Karpas-422 (cell line): Measurements from ENCODE around the gene BTG2. TPM values are rescaled to one million over a fixed set of nuclear protein-coding genes. Genes with fewer than 3 reads are reported as not detected.

Experiments used
- DNase-seq: peaks from one replicate; pipeline ENCODE4 v3.0.0-alpha.2; 2015
- H2AFZ ChIP-seq: fragments of 200-600 bp; sonication (generic); 2 replicates; pipeline ENCODE4 v1.6.1; 2014; ENCODE audit warnings: antibody characterized with exemption, low read length, mixed read lengths
- H3K27ac ChIP-seq: fragments of 200-600 bp; sonication (generic); 2 replicates; pipeline ENCODE4 v1.5.1; 2014; ENCODE audit warnings: mild to moderate bottlenecking, low read length, moderate library complexity
- H3K27me3 ChIP-seq: fragments of 200-600 bp; sonication (generic); 2 replicates; pipeline ENCODE4 v1.6.1; 2014; ENCODE audit warnings: low read length, mixed read lengths
- H3K36me3 ChIP-seq: fragments of 200-600 bp; sonication (generic); 2 replicates; pipeline ENCODE4 v1.6.1; 2014; ENCODE audit warnings: low read length, mixed read lengths; ENCODE audit not compliant: insufficient read depth
- H3K4me1 ChIP-seq: fragments of 200-600 bp; sonication (generic); 2 replicates; pipeline ENCODE4 v1.6.1; 2014; ENCODE audit warnings: mild to moderate bottlenecking, low read length, mixed read lengths
- H3K4me2 ChIP-seq: fragments of 200-600 bp; sonication (generic); 2 replicates; pipeline ENCODE4 v1.6.1; 2014; ENCODE audit warnings: low read length, low read depth, mild to moderate bottlenecking; ENCODE audit not compliant: poor library complexity, severe bottlenecking
- H3K4me3 ChIP-seq: fragments of 200-600 bp; sonication (generic); 2 replicates; pipeline ENCODE4 v1.5.1; 2014; ENCODE audit warnings: mild to moderate bottlenecking, antibody characterized with exemption, low read length, mixed read lengths
- H3K79me2 ChIP-seq: fragments of 200-600 bp; sonication (generic); 2 replicates; pipeline ENCODE4 v1.6.1; 2014; ENCODE audit warnings: mild to moderate bottlenecking, low read length, mixed read lengths
- H3K9ac ChIP-seq: fragments of 200-600 bp; sonication (generic); 2 replicates; pipeline ENCODE4 v1.6.0; 2014; ENCODE audit warnings: low read length
- H3K9me2 ChIP-seq: fragments of 200-600 bp; sonication (generic), shearing (Covaris generic); replicated peaks from 2 replicates; pipeline ENCODE4 v1.6.0; 2014; ENCODE audit warnings: mild to moderate bottlenecking, low read length, moderate library complexity; ENCODE audit not compliant: insufficient read depth
- H3K9me3 ChIP-seq: fragments of 300-700, 200-600 bp; sonication (generic); 2 replicates; pipeline ENCODE4 v1.6.1; 2014; ENCODE audit warnings: low read length, mixed read lengths
- H4K20me1 ChIP-seq: fragments of 200-600 bp; sonication (generic); 2 replicates; pipeline ENCODE4 v1.6.1; 2014; ENCODE audit warnings: mild to moderate bottlenecking, antibody characterized with exemption, low read length, low read depth; ENCODE audit not compliant: insufficient read depth
- total RNA-seq: library from RNA; depleted of rRNA; stranded (reverse); fragments of >200 nt; shearing (Covaris generic); gene quantifications from 2 replicates; pipeline ENCODE4 v1.2.3, GENCODE V29; 2014; ENCODE audit warnings: low replicate concordance

The BTG2 gene
- total RNA-seq, 1 experiment from 2014 or later: 258 TPM

- Histone ChIP-seq H2AFZ (no peak overlapping the region), H3K4me2 (no peak overlapping the region), H3K4me1 (peaks cover 12% of the 10 kb centered on the region), H4K20me1 (no peaks in the 10 kb centered on the region), H3K4me3 (no peak overlapping the region), H3K27me3 (no peaks in the 10 kb centered on the region), H3K9me3 (no peaks in the 10 kb centered on the region), H3K36me3 (no peaks in the 10 kb centered on the region), H3K27ac (no peak overlapping the region), H3K79me2 (no peaks in the 10 kb centered on the region), H3K9ac (no peak overlapping the region), H3K9me2 (no peaks in the 10 kb centered on the region)
- no peak for DNase-seq
These were observed 38.8 kb downstream of the BTG2 start for GRCh38 chr1:203343956-203344754.

GRCh38 chr1:203346060-203346768 lies 40.9 kb downstream of the BTG2 start:
- no peak overlapping the region for H3K4me2 ChIP-seq
- H3K27ac ChIP-seq: no peak overlapping the region
- H3K79me2 ChIP-seq: no peaks in the 10 kb centered on the region
- H3K27me3 ChIP-seq: no peaks in the 10 kb centered on the region
- H3K4me1 ChIP-seq: peaks cover 18% of the 10 kb centered on the region
- H3K9me2 ChIP-seq: no peaks in the 10 kb centered on the region
- H4K20me1 ChIP-seq: no peaks in the 10 kb centered on the region
- H2AFZ ChIP-seq: no peak overlapping the region
- H3K36me3 ChIP-seq: no peaks in the 10 kb centered on the region
- H3K9me3 ChIP-seq: no peaks in the 10 kb centered on the region
- no peak overlapping the region for H3K4me3 ChIP-seq
- no peak overlapping the region for H3K9ac ChIP-seq
- DNase-seq: peak; percentile 60

GRCh38 chr1:203346769-203347102 lies 41.4 kb downstream of the BTG2 start:
- H3K27me3 ChIP-seq: no peaks in the 10 kb centered on the region
- no peaks in the 10 kb centered on the region for H3K9me2 ChIP-seq
- H3K4me2 ChIP-seq: no peak overlapping the region
- no peak overlapping the region for H3K9ac ChIP-seq
- H2AFZ ChIP-seq: no peak overlapping the region
- H3K4me3 ChIP-seq: no peak overlapping the region
- DNase-seq: no peak
- no peaks in the 10 kb centered on the region for H3K36me3 ChIP-seq
- no peaks in the 10 kb centered on the region for H3K79me2 ChIP-seq
- H4K20me1 ChIP-seq: no peaks in the 10 kb centered on the region
- H3K9me3 ChIP-seq: no peaks in the 10 kb centered on the region
- H3K27ac ChIP-seq: no peak overlapping the region
- H3K4me1 ChIP-seq: peaks cover 23% of the 10 kb centered on the region

GRCh38 chr1:203349166-203349565 lies 43.8 kb downstream of the BTG2 start:
- Histone ChIP-seq H3K36me3 (no peaks in the 10 kb centered on the region), H3K4me2 (no peak overlapping the region), H3K27ac (no peak overlapping the region), H2AFZ (no peak overlapping the region), H3K79me2 (no peaks in the 10 kb centered on the region), H3K9me2 (no peaks in the 10 kb centered on the region), H3K9ac (no peak overlapping the region), H4K20me1 (no peaks in the 10 kb centered on the region), H3K9me3 (no peaks in the 10 kb centered on the region), H3K4me3 (no peak overlapping the region), H3K4me1 (peaks cover 22% of the 10 kb centered on the region), H3K27me3 (no peaks in the 10 kb centered on the region)
- DNase-seq: no peak

GRCh38 chr1:203349773-203350524 lies 44.6 kb downstream of the BTG2 start:
- no peak for DNase-seq
- Histone ChIP-seq H3K9me3 (no peaks in the 10 kb centered on the region), H3K9ac (no peak overlapping the region), H3K79me2 (no peaks in the 10 kb centered on the region), H4K20me1 (no peaks in the 10 kb centered on the region), H3K27me3 (no peaks in the 10 kb centered on the region), H3K9me2 (no peaks in the 10 kb centered on the region), H3K36me3 (no peaks in the 10 kb centered on the region), H3K4me1 (peaks cover 19% of the 10 kb centered on the region), H2AFZ (no peak overlapping the region), H3K4me3 (no peak overlapping the region), H3K4me2 (peak overlapping the region; percentile 75), H3K27ac (no peak overlapping the region)

- H3K9ac ChIP-seq: peak within 1 kb of the TSS; percentile 54
- H3K27ac ChIP-seq: no peak within 1 kb of the TSS
- peak within 1 kb of the TSS; percentile 99 for H2AFZ ChIP-seq
- no peaks in the 10 kb centered on the region for H3K27me3 ChIP-seq
- H3K9me2 ChIP-seq: no peaks in the 10 kb centered on the region
- peaks cover 19% of the 10 kb centered on the region for H3K4me1 ChIP-seq
- H3K36me3 ChIP-seq: no peaks in the 10 kb centered on the region
- H3K4me2 ChIP-seq: peak within 1 kb of the TSS; percentile 75
- no peaks in the 10 kb centered on the region for H4K20me1 ChIP-seq
- peak within 1 kb of the TSS; percentile 55 for H3K4me3 ChIP-seq
- no peaks in the 10 kb centered on the region for H3K79me2 ChIP-seq
- no peaks in the 10 kb centered on the region for H3K9me3 ChIP-seq
- peak; percentile 73 for DNase-seq
These were observed 45.8 kb downstream of the BTG2 start, which contains the start of gene FMOD for GRCh38 chr1:203351037-203351625. Gene FMOD, minus strand, starts transcription at chr1:203351122. Its CDS starts 2,852 bp downstream, at chr1:203348270.

- H3K27me3 ChIP-seq: no peaks in the 10 kb centered on the region
- no peak overlapping the region for H3K4me2 ChIP-seq
- H2AFZ ChIP-seq: no peak overlapping the region
- no peak overlapping the region for H3K4me3 ChIP-seq
- no peaks in the 10 kb centered on the region; the same call in 1 of the 2 replicates for H3K36me3 ChIP-seq
- no peaks in the 10 kb centered on the region for H3K79me2 ChIP-seq
- 0 out of 2 replicates have a peak, but pooled peaks cover 4% of the 10 kb centered on the region for H3K9me3 ChIP-seq
- DNase-seq: no peak
- no peak overlapping the region for H3K9ac ChIP-seq
- no peak overlapping the region for H3K27ac ChIP-seq
- peaks cover 16% of the 10 kb centered on the region for H3K4me1 ChIP-seq
- no peaks in the 10 kb centered on the region for H3K9me2 ChIP-seq
- H4K20me1 ChIP-seq: no peaks in the 10 kb centered on the region
These were observed 48.2 kb downstream of the BTG2 start for GRCh38 chr1:203353486-203353885.
